ENCODE results near the gene ALKBH3. TPM values are rescaled to one million over a fixed set of nuclear protein-coding genes. Genes with fewer than 3 reads are reported as not detected.

Gene ALKBH3
- total RNA-seq, 1 experiment from 2014 or later, result 18.8 TPM

DNA sequence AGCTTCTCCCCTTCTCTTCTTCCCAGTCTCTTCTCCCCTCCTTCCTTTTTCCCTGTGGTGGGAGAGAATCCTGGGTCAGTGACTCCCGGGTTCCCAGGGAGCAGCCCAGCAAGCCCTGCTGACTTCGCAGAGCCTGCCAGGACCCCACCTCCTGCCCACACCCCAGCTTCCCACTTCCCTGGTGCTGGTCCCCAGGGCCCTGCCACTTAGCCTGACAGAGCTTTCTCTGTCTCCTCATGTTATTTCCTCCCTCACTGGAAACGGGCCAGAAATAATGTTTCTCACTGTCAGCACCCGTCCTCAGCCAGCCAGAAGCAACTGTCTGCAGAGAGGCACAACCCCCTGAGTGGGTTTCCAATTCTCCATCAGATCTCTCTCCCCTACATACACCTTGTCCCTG, 88.9 kb downstream of the ALKBH3 start:
- Histone ChIP-seq H3K4me2 (ENCODE audit: insufficient read depth, insufficient read length, low read length) (no peak overlapping the region), H3K14ac (ENCODE audit: insufficient read depth, low read length) (no peak overlapping the region), H3K4ac (ENCODE audit: low read depth, low read length) (no peak overlapping the region), H2BK5ac (ENCODE audit: insufficient read length, low read length) (no peak overlapping the region), H3K27ac (ENCODE audit: insufficient read length, low read depth, low read length) (no peak overlapping the region), H4K91ac (ENCODE audit: insufficient read length, low read depth, low read length) (no peak overlapping the region), H3K27me3 (ENCODE audit: insufficient read depth, low read length) (no peaks in the 10 kb centered on the region), H3T11ph (ENCODE audit: low read length) (no peak overlapping the region), H3K79me2 (ENCODE audit: insufficient read depth, low read length) (no peaks in the 10 kb centered on the region), H3K23ac (ENCODE audit: insufficient read length, low read depth, low read length) (no peak overlapping the region), H2BK120ac (ENCODE audit: low read depth, low read length, poor library complexity, severe bottlenecking) (no peak overlapping the region), H4K5ac (ENCODE audit: insufficient read length, low read depth, low read length) (no peak overlapping the region), H3K18ac (ENCODE audit: insufficient read length, low read depth, low read length) (no peak overlapping the region), H3K23me2 (ENCODE audit: insufficient read length, low read depth, low read length, poor library complexity, severe bottlenecking) (no peaks in the 10 kb centered on the region), H3K9ac (ENCODE audit: extremely low read depth, insufficient read length, low read length) (no peak overlapping the region), H4K8ac (replicated peaks; ENCODE audit: insufficient read length, low read depth, low read length) (no peak overlapping the region), H4K20me1 (ENCODE audit: control insufficient read depth, insufficient read depth, insufficient read length) (no peaks in the 10 kb centered on the region), H2BK12ac (ENCODE audit: insufficient read length, low read depth, low read length) (no peak overlapping the region), H3K56ac (ENCODE audit: insufficient read length, low read depth, low read length) (no peak overlapping the region), H2BK15ac (ENCODE audit: low read depth, low read length) (no peak overlapping the region), H2AK5ac (ENCODE audit: insufficient read length, low read length) (no peak overlapping the region), H2AFZ (ENCODE audit: low read length) (no peak overlapping the region), H2BK20ac (ENCODE audit: low read depth, low read length, poor library complexity, severe bottlenecking) (no peak overlapping the region), H3K9me3 (ENCODE audit: control insufficient read depth, low read depth, low read length) (no peaks in the 10 kb centered on the region), H3K79me1 (ENCODE audit: insufficient read depth, low read depth, low read length, poor library complexity, severe bottlenecking) (no peaks in the 10 kb centered on the region), H3K4me1 (ENCODE audit: insufficient read depth, low read length) (no peaks in the 10 kb centered on the region)
- TF ChIP-seq, protein P1, sequence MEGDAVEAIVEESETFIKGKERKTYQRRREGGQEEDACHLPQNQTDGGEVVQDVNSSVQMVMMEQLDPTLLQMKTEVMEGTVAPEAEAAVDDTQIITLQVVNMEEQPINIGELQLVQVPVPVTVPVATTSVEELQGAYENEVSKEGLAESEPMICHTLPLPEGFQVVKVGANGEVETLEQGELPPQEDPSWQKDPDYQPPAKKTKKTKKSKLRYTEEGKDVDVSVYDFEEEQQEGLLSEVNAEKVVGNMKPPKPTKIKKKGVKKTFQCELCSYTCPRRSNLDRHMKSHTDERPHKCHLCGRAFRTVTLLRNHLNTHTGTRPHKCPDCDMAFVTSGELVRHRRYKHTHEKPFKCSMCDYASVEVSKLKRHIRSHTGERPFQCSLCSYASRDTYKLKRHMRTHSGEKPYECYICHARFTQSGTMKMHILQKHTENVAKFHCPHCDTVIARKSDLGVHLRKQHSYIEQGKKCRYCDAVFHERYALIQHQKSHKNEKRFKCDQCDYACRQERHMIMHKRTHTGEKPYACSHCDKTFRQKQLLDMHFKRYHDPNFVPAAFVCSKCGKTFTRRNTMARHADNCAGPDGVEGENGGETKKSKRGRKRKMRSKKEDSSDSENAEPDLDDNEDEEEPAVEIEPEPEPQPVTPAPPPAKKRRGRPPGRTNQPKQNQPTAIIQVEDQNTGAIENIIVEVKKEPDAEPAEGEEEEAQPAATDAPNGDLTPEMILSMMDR (conservative IDR thresholded peaks at IDR 0.05), result no peak
- Mint-ChIP-seq H3K27ac (no peak overlapping the region; a peak in 1 of 7 replicates), H3K4me1 (peaks cover 3 to 7% of the 10 kb centered on the region in 2 experiments; a peak in 3 of 4 replicates), H3K36me3 (ENCODE audit: insufficient read depth in 1 of 3, low read depth in 3 of 3) (peaks cover 0 to 6% (median 0%) of the 10 kb centered on the region in 3 experiments; a peak in 2 of 7 replicates), H3K27me3 (ENCODE audit: low read depth) (peaks cover 7% of the 10 kb centered on the region), H3K4me3 (no peak overlapping the region), H3K9me3 (peaks cover 6 to 9% of the 10 kb centered on the region in 2 experiments)
- DNase-seq, result no peak
- whole genome bisulfite sequencing (ENCODE audit: extremely low coverage, insufficient read length, low lambda C conversion rate), result no CpG with 5 or more reads among the region's 4 CpGs

Other genes starting within 250 kb of the ALKBH3 start
- gene HSD17B12, start 200.1 kb upstream of the ALKBH3 start, total RNA-seq (2021), result 107 and 111 TPM in 2 replicates
- 1.3 and 1.4 TPM in 2 replicates for gene C11orf96, start 61.8 kb downstream of the ALKBH3 start, total RNA-seq (2021)
- gene ACCSL, start 167.2 kb downstream of the ALKBH3 start, total RNA-seq (2021), result not detected in 2 replicates
- gene ACCS, start 185.4 kb downstream of the ALKBH3 start, total RNA-seq (2021), result 7.5 and 9.1 TPM in 2 replicates
- gene EXT2, start 214.8 kb downstream of the ALKBH3 start, total RNA-seq (2021), result 42.9 and 45.9 TPM in 2 replicates

Data from H9 (cell line).